Dendritic cell treated with granulocyte-macrophage colony-stimulating factor and Interleukin-4, amounts not matched to agents 40 ng/mL and 50 ng/mL, for 4 days (primary cell): Measurements from ENCODE around the gene OTUB2.

Experiments used
- H3K27ac Mint-ChIP-seq: one replicate; pipeline ENCODE4 v1.8.0; 2022; ENCODE audit warnings: mild to moderate bottlenecking, mixed read lengths
- H3K27me3 Mint-ChIP-seq: one replicate; pipeline ENCODE4 v1.8.0; 2022; ENCODE audit warnings: mild to moderate bottlenecking, mixed read lengths
- H3K36me3 Mint-ChIP-seq: one replicate; pipeline ENCODE4 v1.8.0; 2022; ENCODE audit warnings: low read depth, mixed read lengths
- H3K4me1 Mint-ChIP-seq: one replicate; pipeline ENCODE4 v1.8.0; 2022; ENCODE audit warnings: low read depth, mixed read lengths
- H3K4me3 Mint-ChIP-seq: one replicate; pipeline ENCODE4 v1.8.0; 2022; ENCODE audit warnings: mild to moderate bottlenecking, moderate library complexity, mixed read lengths
- H3K9me3 Mint-ChIP-seq: one replicate; pipeline ENCODE4 v1.8.0; 2022; ENCODE audit warnings: mixed read lengths
- intact Hi-C: fragments of 100-400 bp; cut with micrococcal nuclease; formaldehyde crosslinking; loops from one replicate; pipeline ENCODE4 v1.15.0; 2022

Gene OTUB2

GRCh38 chr14:94044476-94045091 is 18.4 kb downstream of the OTUB2 start:
- H3K4me1 Mint-ChIP-seq = no peaks in the 10 kb centered on the region
- no peaks in the 10 kb centered on the region for H3K27me3 Mint-ChIP-seq
- intact Hi-C loops = no loop called here
- no peak overlapping the region for H3K27ac Mint-ChIP-seq
- H3K4me3 Mint-ChIP-seq = no peak overlapping the region
- peaks cover 69% of the 10 kb centered on the region for H3K36me3 Mint-ChIP-seq
- no peaks in the 10 kb centered on the region for H3K9me3 Mint-ChIP-seq

- Mint-ChIP-seq H3K27ac (no peak overlapping the region), H3K9me3 (no peaks in the 10 kb centered on the region)
Observed at GRCh38 chr14:94045101-94045500, 19.0 kb downstream of the OTUB2 start.

GRCh38 chr14:94045563-94046345 is 19.6 kb downstream of the OTUB2 start:
- Mint-ChIP-seq H3K27ac (no peak overlapping the region), H3K9me3 (no peaks in the 10 kb centered on the region), H3K36me3 (peaks cover 78% of the 10 kb centered on the region), H3K4me3 (no peak overlapping the region), H3K4me1 (no peaks in the 10 kb centered on the region), H3K27me3 (no peaks in the 10 kb centered on the region)
- intact Hi-C loops = no loop called here

More at GRCh38 chr14:94045101-94045500, 19.0 kb downstream of the OTUB2 start:
- intact Hi-C loops = no loop called here
- Mint-ChIP-seq H3K4me1 (no peaks in the 10 kb centered on the region), H3K27me3 (no peaks in the 10 kb centered on the region), H3K36me3 (peaks cover 74% of the 10 kb centered on the region), H3K4me3 (no peak overlapping the region)

GRCh38 chr14:94046696-94047250 is 20.6 kb downstream of the OTUB2 start:
- Mint-ChIP-seq H3K36me3 (peaks cover 86% of the 10 kb centered on the region), H3K27ac (no peak overlapping the region), H3K27me3 (no peaks in the 10 kb centered on the region)

GRCh38 chr14:94047581-94047980 is 21.4 kb downstream of the OTUB2 start:
- no peak overlapping the region for H3K27ac Mint-ChIP-seq

More at GRCh38 chr14:94046696-94047250, 20.6 kb downstream of the OTUB2 start:
- H3K4me1 Mint-ChIP-seq = no peaks in the 10 kb centered on the region
- H3K9me3 Mint-ChIP-seq = no peaks in the 10 kb centered on the region
- intact Hi-C loops = no loop called here
- H3K4me3 Mint-ChIP-seq = no peak overlapping the region

GRCh38 chr14:94048691-94049624 is 22.8 kb downstream of the OTUB2 start:
- Mint-ChIP-seq H3K4me3 (no peak overlapping the region), H3K4me1 (no peaks in the 10 kb centered on the region), H3K9me3 (no peaks in the 10 kb centered on the region), H3K27me3 (no peaks in the 10 kb centered on the region), H3K27ac (no peak overlapping the region), H3K36me3 (peaks cover 99% of the 10 kb centered on the region)
- intact Hi-C loops = no loop called here

More at GRCh38 chr14:94047581-94047980, 21.4 kb downstream of the OTUB2 start:
- intact Hi-C loops = no loop called here
- Mint-ChIP-seq H3K27me3 (no peaks in the 10 kb centered on the region), H3K4me1 (no peaks in the 10 kb centered on the region), H3K9me3 (no peaks in the 10 kb centered on the region), H3K36me3 (peaks cover 94% of the 10 kb centered on the region), H3K4me3 (no peak overlapping the region)

GRCh38 chr14:94049625-94050023 is 23.5 kb downstream of the OTUB2 start:
- intact Hi-C loops = no loop called here
- H3K4me3 Mint-ChIP-seq = no peak overlapping the region
- no peaks in the 10 kb centered on the region for H3K27me3 Mint-ChIP-seq
- H3K9me3 Mint-ChIP-seq = no peaks in the 10 kb centered on the region
- no peak overlapping the region for H3K27ac Mint-ChIP-seq
- peaks cover 99% of the 10 kb centered on the region for H3K36me3 Mint-ChIP-seq
- no peaks in the 10 kb centered on the region for H3K4me1 Mint-ChIP-seq

GRCh38 chr14:94050231-94050880 is 24.2 kb downstream of the OTUB2 start:
- Mint-ChIP-seq H3K27ac (no peak overlapping the region), H3K4me3 (no peak overlapping the region), H3K9me3 (no peaks in the 10 kb centered on the region), H3K27me3 (no peaks in the 10 kb centered on the region), H3K36me3 (peaks cover 99% of the 10 kb centered on the region), H3K4me1 (no peaks in the 10 kb centered on the region)
- intact Hi-C loops = no loop called here

- intact Hi-C loops = no loop called here
- Mint-ChIP-seq H3K27ac (no peak overlapping the region), H3K4me3 (no peak overlapping the region), H3K4me1 (no peaks in the 10 kb centered on the region), H3K27me3 (no peaks in the 10 kb centered on the region), H3K36me3 (peaks cover 99% of the 10 kb centered on the region), H3K9me3 (no peaks in the 10 kb centered on the region)
Observed at GRCh38 chr14:94051115-94051514, 25.0 kb downstream of the OTUB2 start.

GRCh38 chr14:94051779-94052178 is 25.6 kb downstream of the OTUB2 start:
- peaks cover 99% of the 10 kb centered on the region for H3K36me3 Mint-ChIP-seq
- H3K4me3 Mint-ChIP-seq = no peak overlapping the region
- peaks cover 4% of the 10 kb centered on the region for H3K4me1 Mint-ChIP-seq
- no peaks in the 10 kb centered on the region for H3K27me3 Mint-ChIP-seq
- intact Hi-C loops = no loop called here
- H3K27ac Mint-ChIP-seq = no peak overlapping the region
- no peaks in the 10 kb centered on the region for H3K9me3 Mint-ChIP-seq

- Mint-ChIP-seq H3K9me3 (no peaks in the 10 kb centered on the region), H3K4me3 (no peak overlapping the region), H3K4me1 (peaks cover 6% of the 10 kb centered on the region), H3K27me3 (no peaks in the 10 kb centered on the region), H3K36me3 (peaks cover 99% of the 10 kb centered on the region), H3K27ac (no peak overlapping the region)
- intact Hi-C loops = no loop called here
Observed at GRCh38 chr14:94052199-94052598, 26.1 kb downstream of the OTUB2 start.

- H3K4me1 Mint-ChIP-seq = peaks cover 10% of the 10 kb centered on the region
- no peak overlapping the region for H3K4me3 Mint-ChIP-seq
- H3K36me3 Mint-ChIP-seq = peaks cover 99% of the 10 kb centered on the region
- intact Hi-C loops = no loop called here
- no peak overlapping the region for H3K27ac Mint-ChIP-seq
- H3K9me3 Mint-ChIP-seq = no peaks in the 10 kb centered on the region
- no peaks in the 10 kb centered on the region for H3K27me3 Mint-ChIP-seq
Observed at GRCh38 chr14:94052662-94053061, 26.5 kb downstream of the OTUB2 start.

GRCh38 chr14:94054401-94054800 is 28.3 kb downstream of the OTUB2 start:
- intact Hi-C loops = no loop called here
- H3K9me3 Mint-ChIP-seq = no peaks in the 10 kb centered on the region
- H3K27me3 Mint-ChIP-seq = no peaks in the 10 kb centered on the region
- no peak overlapping the region for H3K27ac Mint-ChIP-seq
- H3K4me3 Mint-ChIP-seq = no peak overlapping the region
- peaks cover 98% of the 10 kb centered on the region for H3K36me3 Mint-ChIP-seq
- H3K4me1 Mint-ChIP-seq = peaks cover 15% of the 10 kb centered on the region
